Caco-2 (cell line): ENCODE results near the gene NIM1K. TPM values are rescaled to one million over a fixed set of nuclear protein-coding genes. Genes with fewer than 3 reads are reported as not detected.
"Not testable (repeated sequence)": the region's sequence is repeated elsewhere in the genome, so short reads cannot be mapped to it uniquely, and the experiment has no call there.

Experiments
- BruUV-seq: library from RNA; stranded (reverse); fragments of 400-500 nt; replicated peaks from 2 replicates; lab custom pipeline; 2021; lab: Mats Ljungman, UMichigan
- CTCF ChIA-PET: fragments of 300-600 bp; sonication (Branson Sonifier 250); formaldehyde crosslinking; loops from one replicate; lab custom pipeline; 2022; ENCODE audit warnings: antibody characterized with exemption; lab: Charles Lee
- POLR2A ChIA-PET: fragments of 300-600 bp; sonication (Branson Sonifier 250); formaldehyde crosslinking; loops from one replicate; lab custom pipeline; 2022; ENCODE audit warnings: antibody characterized with exemption; lab: Charles Lee
- DNase-seq, 2 experiments: peaks; one replicate each; pipeline versions ENCODE4 v3.0.0 to v3.0.0-alpha.2; 2020 to 2022
- H3K27me3 ChIP-seq: replicated peaks from 2 replicates; pipeline ENCODE4 v1.6.0; 2011; ENCODE audit warnings: low read length; ENCODE audit not compliant: control insufficient read depth, insufficient read depth
- H3K36me3 ChIP-seq: 2 replicates; pipeline ENCODE4 v1.5.1; 2011; ENCODE audit warnings: low read length; ENCODE audit not compliant: control insufficient read depth, insufficient read depth
- H3K4me1 ChIP-seq: fragments of 250-450 bp; sonication (Bioruptor Pico); 2 replicates; pipeline ENCODE4 v1.5.1; 2020; ENCODE audit warnings: mild to moderate bottlenecking
- H3K4me3 ChIP-seq: 2 replicates; pipeline ENCODE4 v1.5.1; 2011; ENCODE audit warnings: low read depth, mild to moderate bottlenecking, control low read depth, low read length
- H3K9me3 ChIP-seq: fragments of 250-450 bp; sonication (Bioruptor Pico); 2 replicates; pipeline ENCODE4 v1.5.1; 2020; ENCODE audit warnings: mild to moderate bottlenecking, moderate library complexity
- H3K27ac Mint-ChIP-seq: one replicate; pipeline ENCODE4 v1.8.0; 2022; ENCODE audit warnings: mixed read lengths; ENCODE audit not compliant: unreplicated experiment
- H3K27me3 Mint-ChIP-seq: one replicate; pipeline ENCODE4 v1.8.0; 2022; ENCODE audit warnings: mixed read lengths; ENCODE audit not compliant: insufficient read depth, unreplicated experiment
- H3K36me3 Mint-ChIP-seq: one replicate; pipeline ENCODE4 v1.8.0; 2022; ENCODE audit warnings: mild to moderate bottlenecking, mixed read lengths; ENCODE audit not compliant: insufficient read depth, unreplicated experiment
- H3K4me1 Mint-ChIP-seq: one replicate; pipeline ENCODE4 v1.8.0; 2022; ENCODE audit warnings: low read depth, mixed read lengths; ENCODE audit not compliant: unreplicated experiment
- H3K4me3 Mint-ChIP-seq: one replicate; pipeline ENCODE4 v1.8.0; 2022; ENCODE audit warnings: mild to moderate bottlenecking, moderate library complexity, mixed read lengths; ENCODE audit not compliant: unreplicated experiment
- H3K9me3 Mint-ChIP-seq: one replicate; pipeline ENCODE4 v1.8.0; 2022; ENCODE audit warnings: mixed read lengths; ENCODE audit not compliant: unreplicated experiment
- CTCF ChIP-seq, 2 experiments: fragments of 200-600 bp in 1 of 2; IDR thresholded peaks; 1 replicate in 1 of 2; 2 replicates in 1 of 2; pipeline versions ENCODE4 v1.5.1 to v1.8.0; 2011 to 2022; ENCODE audit warnings: antibody characterized with exemption in 1 of 2, control low read depth in 1 of 2, inconsistent platforms in 1 of 2, low read depth in 1 of 2, low read length in 1 of 2, mild to moderate bottlenecking in 1 of 2, moderate library complexity in 1 of 2; ENCODE audit not compliant: insufficient read depth in 1 of 2, severe bottlenecking in 1 of 2, unreplicated experiment in 1 of 2
- intact Hi-C: fragments of 100-400 bp; cut with micrococcal nuclease; formaldehyde crosslinking; loops from one replicate; pipeline ENCODE4 v1.10.0; 2022; ENCODE audit not compliant: unreplicated experiment
- total RNA-seq: library from RNA; stranded (reverse); gene quantifications from 2 replicates; pipeline ENCODE4 v1.2.3, GENCODE V29; 2022

Gene NIM1K
- total RNA-seq, 1 experiment from 2014 or later = not detected

- TSS peak; percentile 62 for BruUV-seq
Measured at GRCh38 chr5:43161244-43161643, 30.8 kb upstream of the NIM1K start.

GRCh38 chr5:43164801-43165200 lies 27.2 kb upstream of the NIM1K start:
- H3K27ac Mint-ChIP-seq, DNase-seq, H3K36me3 ChIP-seq, H3K4me1 ChIP-seq, BruUV-seq, H3K4me3 ChIP-seq, intact Hi-C loops, POLR2A ChIA-PET, H3K27me3 ChIP-seq, H3K4me1 Mint-ChIP-seq, H3K27me3 Mint-ChIP-seq, H3K9me3 Mint-ChIP-seq, H3K9me3 ChIP-seq, H3K4me3 Mint-ChIP-seq, CTCF ChIA-PET: not testable (repeated sequence)
- peaks cover 74% of the 10 kb centered on the region for H3K36me3 Mint-ChIP-seq

More at GRCh38 chr5:43161244-43161643, 30.8 kb upstream of the NIM1K start:
- Mint-ChIP-seq H3K27ac (no peak overlapping the region), H3K4me1 (no peaks in the 10 kb centered on the region), H3K4me3 (no peak overlapping the region), H3K9me3 (no peaks in the 10 kb centered on the region), H3K27me3 (no peaks in the 10 kb centered on the region), H3K36me3 (peaks cover 93% of the 10 kb centered on the region)
- POLR2A ChIA-PET = no interaction called here
- H3K4me1 ChIP-seq = no peaks in the 10 kb centered on the region
- no peaks in the 10 kb centered on the region for H3K27me3 ChIP-seq
- no peak for TF ChIP-seq CTCF (IDR thresholded peaks at IDR 0.05; ENCODE audit: insufficient read depth in 1 of 2, low read depth in 1 of 2, low read length in 1 of 2, severe bottlenecking in 1 of 2, unreplicated experiment in 1 of 2)
- H3K36me3 ChIP-seq = no peaks in the 10 kb centered on the region
- no peak overlapping the region for H3K4me3 ChIP-seq
- no peaks in the 10 kb centered on the region for H3K9me3 ChIP-seq
- intact Hi-C loops = no loop called here
- CTCF ChIA-PET = no interaction called here
- DNase-seq = no peak

GRCh38 chr5:43165323-43165722 lies 26.7 kb upstream of the NIM1K start:
- no TSS peak for BruUV-seq
- POLR2A ChIA-PET = interaction anchor here (0.5 kb wide), 1 partner anchor 145 kb away, joined by 3 read pairs; no protein-coding TSS in a partner anchor
- no peak overlapping the region for H3K4me3 Mint-ChIP-seq
- no peak overlapping the region for H3K27ac Mint-ChIP-seq
- H3K27me3 ChIP-seq = no peaks in the 10 kb centered on the region
- H3K4me3 ChIP-seq = no peak overlapping the region
- intact Hi-C loops = no loop called here
- no peaks in the 10 kb centered on the region for H3K9me3 Mint-ChIP-seq
- no peaks in the 10 kb centered on the region for H3K27me3 Mint-ChIP-seq
- H3K9me3 ChIP-seq = no peaks in the 10 kb centered on the region
- no peaks in the 10 kb centered on the region for H3K36me3 ChIP-seq
- no peak for TF ChIP-seq CTCF (IDR thresholded peaks at IDR 0.05; ENCODE audit: insufficient read depth in 1 of 2, low read depth in 1 of 2, low read length in 1 of 2, severe bottlenecking in 1 of 2, unreplicated experiment in 1 of 2)
- H3K36me3 Mint-ChIP-seq = peaks cover 73% of the 10 kb centered on the region
- CTCF ChIA-PET = no interaction called here
- no peak for DNase-seq
- H3K4me1 ChIP-seq = no peaks in the 10 kb centered on the region
- peaks cover 9% of the 10 kb centered on the region for H3K4me1 Mint-ChIP-seq

GRCh38 chr5:43168175-43168574 lies 23.9 kb upstream of the NIM1K start:
- no peaks in the 10 kb centered on the region for H3K4me1 ChIP-seq
- H3K4me3 ChIP-seq = no peak overlapping the region
- BruUV-seq = no TSS peak
- Mint-ChIP-seq H3K27me3 (no peaks in the 10 kb centered on the region), H3K36me3 (peaks cover 75% of the 10 kb centered on the region), H3K4me3 (no peak overlapping the region), H3K27ac (no peak overlapping the region), H3K9me3 (no peaks in the 10 kb centered on the region), H3K4me1 (peaks cover 9% of the 10 kb centered on the region)
- no peak for TF ChIP-seq CTCF (IDR thresholded peaks at IDR 0.05; ENCODE audit: insufficient read depth in 1 of 2, low read depth in 1 of 2, low read length in 1 of 2, severe bottlenecking in 1 of 2, unreplicated experiment in 1 of 2)
- CTCF ChIA-PET = no interaction called here
- POLR2A ChIA-PET = no interaction called here
- H3K9me3 ChIP-seq = no peaks in the 10 kb centered on the region
- intact Hi-C loops = no loop called here
- DNase-seq = no peak
- H3K36me3 ChIP-seq = no peaks in the 10 kb centered on the region
- H3K27me3 ChIP-seq = no peaks in the 10 kb centered on the region
